ENCODE results near the gene PLVAP. TPM values are rescaled to one million over a fixed set of nuclear protein-coding genes. Genes with fewer than 3 reads are reported as not detected.

Gene PLVAP
- total RNA-seq, 1 experiment from 2014 or later = 0.08 TPM

GRCh38 chr19:17359905-17360800 is 17.0 kb downstream of the PLVAP start:
- Histone ChIP-seq H3K9me3 (ENCODE audit: control insufficient read depth, insufficient read depth, low read depth, low read length) (no peaks in the 10 kb centered on the region), H3K36me3 (ENCODE audit: control insufficient read depth, insufficient read depth, low read length) (no peaks in the 10 kb centered on the region), H3K4me3 (ENCODE audit: low read depth in 2 of 2, low read length in 2 of 2) (no peak overlapping the region), H3K27ac (ENCODE audit: low read length) (no peak overlapping the region), H3K4me1 (ENCODE audit: control insufficient read depth, insufficient read depth, low read length) (no peaks in the 10 kb centered on the region), H3K27me3 (ENCODE audit: control insufficient read depth, insufficient read depth, low read length) (no peaks in the 10 kb centered on the region)
- TF ChIP-seq POLR2AphosphoS5 (IDR thresholded peaks at IDR 0.05; ENCODE audit: low read depth, low read length) (no peak), TCF7L2 (IDR thresholded peaks at IDR 0.05; ENCODE audit: low read depth, low read length) (no peak), CTCF (IDR thresholded peaks at IDR 0.05) (no peak), REST (IDR thresholded peaks at IDR 0.05; ENCODE audit: insufficient read depth in 1 of 2, low read depth in 2 of 2, low read length in 1 of 2) (no peak), SIN3A (IDR thresholded peaks at IDR 0.05; ENCODE audit: borderline replicate concordance, insufficient read depth, low read depth, low read length) (no peak)
- DNase-seq (ENCODE audit: low read depth, low spot score) = no peak
- ATAC-seq = no peak; the same call in 1 of the 2 replicates
- no TSS peak for BruUV-seq (replicated peaks)
- intact Hi-C loops (cut with micrococcal nuclease; ENCODE audit: unreplicated experiment) = no loop called here
- in situ Hi-C loops (cut with HindIII; ENCODE audit: low pct_unique_long_range_greater_than_20kb, low sequenced_read_pairs) = no loop called here
- POLR2A ChIA-PET = interaction anchor here (0.6 kb wide), 1 partner anchor 17 kb away, joined by 4 read pairs; no protein-coding TSS in a partner anchor
- CTCF ChIA-PET = no interaction called here

- Histone ChIP-seq H3K4me3 (ENCODE audit: low read depth in 2 of 2, low read length in 2 of 2) (no peak overlapping the region), H3K4me1 (ENCODE audit: control insufficient read depth, insufficient read depth, low read length) (no peaks in the 10 kb centered on the region), H3K27ac (ENCODE audit: low read length) (no peak overlapping the region), H3K27me3 (ENCODE audit: control insufficient read depth, insufficient read depth, low read length) (no peaks in the 10 kb centered on the region), H3K36me3 (ENCODE audit: control insufficient read depth, insufficient read depth, low read length) (no peaks in the 10 kb centered on the region), H3K9me3 (ENCODE audit: control insufficient read depth, insufficient read depth, low read depth, low read length) (no peaks in the 10 kb centered on the region)
- in situ Hi-C loops (cut with HindIII; ENCODE audit: low pct_unique_long_range_greater_than_20kb, low sequenced_read_pairs) = no loop called here
- BruUV-seq (replicated peaks) = no TSS peak
- ATAC-seq (no peak), DNase-seq (ENCODE audit: low read depth, low spot score) (no peak)
- intact Hi-C loops (cut with micrococcal nuclease; ENCODE audit: unreplicated experiment) = no loop called here
- TF ChIP-seq POLR2AphosphoS5 (IDR thresholded peaks at IDR 0.05; ENCODE audit: low read depth, low read length) = no peak
- TF ChIP-seq CTCF (IDR thresholded peaks at IDR 0.05) = no peak
- no peak for TF ChIP-seq SIN3A (IDR thresholded peaks at IDR 0.05; ENCODE audit: borderline replicate concordance, insufficient read depth, low read depth, low read length)
- TF ChIP-seq REST (IDR thresholded peaks at IDR 0.05; ENCODE audit: insufficient read depth in 1 of 2, low read depth in 2 of 2, low read length in 1 of 2) = no peak
- ChIA-PET POLR2A (no interaction called here), CTCF (no interaction called here)
These were observed 18.7 kb downstream of the PLVAP start for GRCh38 chr19:17358395-17358794.
